Stimulated activated effector memory CD8-positive, alpha-beta T cell treated with anti-CD3 and anti-CD28 coated beads, Interleukin-12 subunit alpha, Interleukin-12 subunit beta, amount 100 ng/mL, for 72 hours (primary cell): ENCODE results near the gene FGL2.
"Not testable (repeated sequence)": the region's sequence is repeated elsewhere in the genome, so short reads cannot be mapped to it uniquely, and the experiment has no call there.

Experiments used
- ATAC-seq: fragments of 150-1000 bp; cut with Tn5 transposase; 2 replicates; pipeline ENCODE4 v1.10.0; 2021
- DNase-seq, 2 donors: peaks; one replicate each; pipeline ENCODE4 v3.0.0; 2021 to 2022; ENCODE audit warnings: low spot score in 2 of 2
- H3K27ac Mint-ChIP-seq: one replicate; pipeline ENCODE4 v1.8.0; 2022; ENCODE audit warnings: mild to moderate bottlenecking, mixed read lengths
- H3K36me3 Mint-ChIP-seq: one replicate; pipeline ENCODE4 v1.8.0; 2022; ENCODE audit warnings: mild to moderate bottlenecking, mixed read lengths
- H3K4me1 Mint-ChIP-seq: one replicate; pipeline ENCODE4 v1.8.0; 2022; ENCODE audit warnings: mixed read lengths
- H3K4me3 Mint-ChIP-seq: one replicate; pipeline ENCODE4 v1.8.0; 2022; ENCODE audit warnings: mild to moderate bottlenecking, mixed read lengths
- H3K9me3 Mint-ChIP-seq: one replicate; pipeline ENCODE4 v1.8.0; 2022; ENCODE audit warnings: mixed read lengths

Gene FGL2

GRCh38 chr7:77223261-77223660 lies 23.6 kb upstream of the FGL2 start:
- ATAC-seq (no peak), DNase-seq (no peak)
- H3K36me3 Mint-ChIP-seq = no peaks in the 10 kb centered on the region
- H3K4me3 Mint-ChIP-seq = no peak overlapping the region
- no peaks in the 10 kb centered on the region for H3K4me1 Mint-ChIP-seq
- H3K9me3 Mint-ChIP-seq = peaks cover 5% of the 10 kb centered on the region
- H3K27ac Mint-ChIP-seq = no peak overlapping the region

DNA sequence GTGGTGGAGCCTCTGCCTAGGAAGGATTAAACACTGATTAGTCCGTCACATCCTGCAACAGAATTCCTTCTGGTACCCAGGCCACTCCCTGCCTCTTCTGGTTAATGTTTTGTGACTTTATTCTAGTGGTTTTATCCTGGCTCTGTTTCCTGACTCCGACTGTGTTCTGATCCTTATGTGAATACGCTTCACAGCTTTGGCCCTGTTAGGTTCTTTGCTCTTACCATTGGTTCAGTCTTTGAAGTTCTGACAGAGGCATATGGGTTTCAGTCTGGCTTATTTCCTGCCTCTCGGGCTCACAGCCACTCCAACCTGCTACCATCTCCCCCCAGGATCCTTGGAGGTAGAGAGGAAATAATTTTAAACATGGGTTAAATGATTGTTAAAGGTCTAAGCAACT lies 23.2 kb upstream of the FGL2 start:
- Mint-ChIP-seq H3K27ac (no peak overlapping the region), H3K36me3 (no peaks in the 10 kb centered on the region), H3K4me3 (no peak overlapping the region), H3K4me1 (no peaks in the 10 kb centered on the region), H3K9me3 (peaks cover 4% of the 10 kb centered on the region)
- ATAC-seq (no peak), DNase-seq (no peak)

- H3K4me1 Mint-ChIP-seq = no peaks in the 10 kb centered on the region
- ATAC-seq = no peak
- no peak overlapping the region for H3K4me3 Mint-ChIP-seq
- no peaks in the 10 kb centered on the region for H3K36me3 Mint-ChIP-seq
- no peak for DNase-seq
- peaks cover 4% of the 10 kb centered on the region for H3K9me3 Mint-ChIP-seq
- no peak overlapping the region for H3K27ac Mint-ChIP-seq
Measured at GRCh38 chr7:77222065-77222464, 22.4 kb upstream of the FGL2 start.

DNA sequence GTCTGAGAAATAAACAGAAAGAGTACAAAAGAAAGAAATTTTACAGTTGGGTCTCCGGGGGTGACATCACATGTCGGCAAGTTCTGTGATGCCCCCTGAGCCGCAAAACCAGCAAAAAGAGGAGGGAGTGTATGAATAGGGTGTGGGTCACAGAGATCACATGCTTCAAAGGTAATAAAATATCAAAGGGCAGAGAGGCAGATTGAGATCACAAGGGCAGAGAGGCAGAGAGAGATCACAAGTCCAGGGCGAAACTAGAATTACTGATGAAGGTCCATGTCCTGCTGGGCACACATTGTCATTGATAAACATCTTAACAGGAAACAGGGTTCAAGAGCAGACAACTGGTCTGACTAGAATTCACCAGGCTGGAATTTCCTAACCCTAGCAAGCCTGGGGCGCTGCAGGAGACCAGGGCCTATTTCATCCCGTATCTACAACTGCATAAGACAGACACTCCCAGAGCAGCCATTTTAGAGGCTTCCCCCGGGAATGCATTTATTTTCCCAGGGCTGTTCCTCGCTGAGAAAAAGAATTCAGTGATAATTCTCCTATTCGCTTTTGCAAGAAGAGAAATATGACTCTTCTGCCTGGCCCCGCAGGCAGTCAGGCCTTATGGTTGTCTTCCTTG lies 20.2 kb upstream of the FGL2 start:
- H3K4me1 Mint-ChIP-seq, H3K36me3 Mint-ChIP-seq, H3K27ac Mint-ChIP-seq, DNase-seq, H3K4me3 Mint-ChIP-seq, ATAC-seq, H3K9me3 Mint-ChIP-seq: not testable (repeated sequence)

GRCh38 chr7:77217474-77218185 lies 18.0 kb upstream of the FGL2 start:
- Mint-ChIP-seq H3K36me3 (no peaks in the 10 kb centered on the region), H3K27ac (no peak overlapping the region), H3K4me3 (no peak overlapping the region), H3K9me3 (peaks cover 4% of the 10 kb centered on the region), H3K4me1 (no peaks in the 10 kb centered on the region)
- DNase-seq (no peak), ATAC-seq (no peak)

- ATAC-seq (no peak), DNase-seq (no peak)
- Mint-ChIP-seq H3K36me3 (no peaks in the 10 kb centered on the region), H3K4me3 (no peak overlapping the region), H3K27ac (no peak overlapping the region), H3K9me3 (peaks cover 4% of the 10 kb centered on the region), H3K4me1 (no peaks in the 10 kb centered on the region)
Measured at GRCh38 chr7:77216181-77216845, 16.7 kb upstream of the FGL2 start.

DNA sequence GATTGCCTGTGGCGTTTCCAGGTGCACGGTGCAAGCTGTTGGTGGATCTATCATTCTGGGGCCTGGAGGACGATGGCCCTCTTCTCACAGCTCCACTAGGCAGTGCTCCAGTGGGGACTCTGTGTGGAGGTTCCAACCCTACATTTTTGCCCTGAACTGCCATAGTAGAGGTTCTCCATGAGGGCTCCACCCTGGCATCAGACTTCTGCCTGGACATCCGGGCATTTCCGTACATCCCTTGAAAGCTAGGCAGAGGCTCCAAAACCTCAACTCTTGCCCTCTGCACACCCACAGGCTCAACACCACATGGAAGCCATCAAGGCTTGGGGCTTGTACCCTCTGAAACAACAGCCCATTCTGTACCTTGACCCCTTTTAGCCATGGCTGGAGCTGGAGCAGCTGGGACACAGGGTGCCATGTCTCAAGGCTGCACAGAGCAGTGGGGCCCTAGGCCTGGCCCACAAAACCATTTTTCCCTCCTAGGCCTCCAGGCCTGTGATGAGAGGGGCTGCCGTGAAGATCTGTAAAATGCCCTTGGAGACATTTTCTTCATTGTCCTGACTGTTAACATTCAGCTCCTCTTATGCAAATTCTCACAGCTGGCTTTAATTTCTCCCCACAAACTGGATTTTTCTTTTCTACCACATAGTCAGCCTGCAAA lies 10.0 kb upstream of the FGL2 start:
- ATAC-seq = no peak
- no peaks in the 10 kb centered on the region for H3K36me3 Mint-ChIP-seq
- DNase-seq = no peak
- H3K27ac Mint-ChIP-seq = no peak overlapping the region
- H3K4me3 Mint-ChIP-seq = no peak overlapping the region
- H3K4me1 Mint-ChIP-seq = no peaks in the 10 kb centered on the region
- peaks cover 13% of the 10 kb centered on the region for H3K9me3 Mint-ChIP-seq

DNA sequence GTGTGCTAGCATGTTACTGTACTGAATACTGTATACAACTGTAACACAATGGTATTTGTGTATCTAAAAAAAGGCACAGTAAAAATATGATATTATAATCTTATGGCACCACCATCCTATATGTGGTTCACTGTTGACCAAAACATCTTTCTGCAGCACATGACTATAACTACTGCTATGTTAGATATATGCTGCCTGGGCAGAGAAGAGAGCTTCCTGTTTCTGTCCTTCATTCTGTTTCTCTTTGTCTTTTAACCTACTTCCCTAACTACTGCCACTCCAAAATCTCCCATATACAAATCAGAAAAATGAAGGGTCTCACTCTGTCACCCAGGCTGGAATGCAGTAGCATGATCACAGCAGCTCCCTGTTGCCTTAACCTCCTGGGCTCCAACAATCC lies 8.8 kb upstream of the FGL2 start:
- DNase-seq (no peak), ATAC-seq (no peak)
- no peaks in the 10 kb centered on the region for H3K36me3 Mint-ChIP-seq

DNA sequence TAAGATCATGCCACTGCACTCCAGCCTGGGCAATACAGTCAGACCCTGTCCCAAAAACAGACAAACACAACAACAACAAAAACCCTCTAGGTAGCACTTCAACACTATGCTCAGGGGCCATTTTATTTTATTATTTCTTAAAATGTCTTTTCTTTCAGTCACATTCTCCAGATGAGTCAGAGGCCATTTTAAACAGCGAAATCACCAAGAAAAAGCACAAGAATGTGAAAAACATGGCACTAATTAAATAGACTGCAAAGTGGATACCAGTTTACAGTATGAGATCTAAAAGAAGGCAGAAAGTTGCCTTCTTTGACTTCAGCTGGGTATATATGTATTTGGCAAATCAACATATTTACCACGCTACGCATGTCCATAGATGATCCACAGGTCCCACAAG lies 6.1 kb upstream of the FGL2 start:
- H3K27ac Mint-ChIP-seq = no peak overlapping the region
- H3K4me3 Mint-ChIP-seq = no peak overlapping the region
- DNase-seq = no peak
- ATAC-seq = no peak
- no peaks in the 10 kb centered on the region for H3K36me3 Mint-ChIP-seq
- peaks cover 13% of the 10 kb centered on the region for H3K4me1 Mint-ChIP-seq
- H3K9me3 Mint-ChIP-seq = peaks cover 11% of the 10 kb centered on the region

More for the DNA sequence above, 8.8 kb upstream of the FGL2 start:
- H3K27ac Mint-ChIP-seq = no peak overlapping the region
- H3K4me1 Mint-ChIP-seq = no peaks in the 10 kb centered on the region
- H3K4me3 Mint-ChIP-seq = no peak overlapping the region
- H3K9me3 Mint-ChIP-seq = peaks cover 13% of the 10 kb centered on the region

- peak; percentile 92 for ATAC-seq
- no peak overlapping the region for H3K4me3 Mint-ChIP-seq
- H3K4me1 Mint-ChIP-seq = peaks cover 36% of the 10 kb centered on the region
- H3K9me3 Mint-ChIP-seq = no peaks in the 10 kb centered on the region
- peak in 1 of 2 donors; percentile 5 for DNase-seq
- no peaks in the 10 kb centered on the region for H3K36me3 Mint-ChIP-seq
- no peak overlapping the region for H3K27ac Mint-ChIP-seq
Measured at GRCh38 chr7:77202481-77202976, 2.9 kb upstream of the FGL2 start.

DNA sequence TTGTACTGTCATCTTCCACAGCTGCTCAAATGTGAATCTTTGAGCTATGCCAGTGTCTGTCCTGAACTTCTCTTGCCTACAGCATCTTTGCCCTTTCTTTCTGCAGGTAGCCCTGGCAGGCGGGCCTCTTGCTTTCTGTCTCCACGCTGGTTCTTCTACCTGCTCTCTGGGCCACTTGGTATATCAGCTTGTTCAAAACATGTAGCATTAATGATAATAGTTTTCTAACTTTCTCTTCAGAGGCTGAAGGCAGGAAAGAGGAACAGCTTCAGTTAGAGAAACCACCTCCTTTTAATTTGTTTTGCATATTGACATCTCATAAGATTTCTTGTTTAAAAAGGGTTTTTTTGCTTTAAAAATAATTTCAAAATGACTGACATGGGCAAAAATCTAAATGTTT lies 923 bp upstream of the FGL2 start:
- Mint-ChIP-seq H3K36me3 (no peaks in the 10 kb centered on the region), H3K4me3 (peak overlapping the region; percentile 78), H3K4me1 (peaks cover 36% of the 10 kb centered on the region), H3K27ac (peak overlapping the region; percentile 49), H3K9me3 (no peaks in the 10 kb centered on the region)
- ATAC-seq (no peak), DNase-seq (no peak)

DNA sequence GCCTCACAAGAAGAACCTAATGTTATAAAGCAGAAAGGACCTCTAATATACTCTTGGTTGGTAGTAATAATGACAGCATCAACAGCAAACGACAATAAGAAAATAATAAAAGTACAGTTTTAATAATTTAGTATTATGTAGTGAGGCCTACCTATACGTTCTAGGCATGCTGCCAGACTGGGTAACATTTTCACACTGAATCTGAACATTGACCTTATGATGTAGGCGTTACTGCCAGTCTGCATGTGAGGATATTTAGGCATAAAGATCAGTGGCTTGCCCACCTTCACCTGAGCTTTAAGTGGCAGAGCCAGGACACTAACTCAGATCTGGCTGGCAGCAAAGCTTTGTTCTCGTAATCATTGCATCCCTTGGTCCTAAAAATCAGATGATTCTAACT lies 2.5 kb downstream of the FGL2 start:
- no peaks in the 10 kb centered on the region for H3K9me3 Mint-ChIP-seq
- peaks cover 33% of the 10 kb centered on the region for H3K4me1 Mint-ChIP-seq
- no peak overlapping the region for H3K27ac Mint-ChIP-seq
- H3K36me3 Mint-ChIP-seq = no peaks in the 10 kb centered on the region
- no peak for DNase-seq
- ATAC-seq = no peak
- H3K4me3 Mint-ChIP-seq = no peak overlapping the region

- Mint-ChIP-seq H3K4me1 (peaks cover 6% of the 10 kb centered on the region), H3K36me3 (no peaks in the 10 kb centered on the region), H3K27ac (no peak overlapping the region), H3K9me3 (no peaks in the 10 kb centered on the region), H3K4me3 (no peak overlapping the region)
- ATAC-seq (no peak), DNase-seq (no peak)
Measured at GRCh38 chr7:77188731-77189437, 10.7 kb downstream of the FGL2 start.

- Mint-ChIP-seq H3K9me3 (no peaks in the 10 kb centered on the region), H3K27ac (no peak overlapping the region), H3K36me3 (no peaks in the 10 kb centered on the region), H3K4me3 (no peak overlapping the region), H3K4me1 (no peaks in the 10 kb centered on the region)
- ATAC-seq (no peak), DNase-seq (no peak)
Measured at GRCh38 chr7:77185866-77186265, 13.8 kb downstream of the FGL2 start.

DNA sequence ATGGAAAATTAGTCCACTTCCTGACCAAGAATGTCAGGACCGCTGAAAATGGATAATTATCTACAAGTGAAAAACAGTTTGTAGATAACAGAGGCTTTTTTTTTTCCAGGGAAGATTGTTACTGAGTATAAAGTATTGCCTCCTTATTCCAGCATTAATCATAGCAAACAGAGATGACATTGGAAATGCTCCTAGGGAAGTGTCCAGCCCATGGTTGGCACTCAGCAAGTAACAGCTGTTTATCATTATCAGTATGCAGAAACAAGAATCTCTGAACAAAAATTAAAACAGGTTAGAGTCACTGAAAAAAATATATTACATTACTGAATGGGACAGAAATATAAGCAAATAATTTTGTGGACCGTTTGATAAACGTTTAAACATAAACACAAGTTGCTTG lies 14.6 kb downstream of the FGL2 start:
- ATAC-seq = no peak
- H3K27ac Mint-ChIP-seq = no peak overlapping the region
- no peaks in the 10 kb centered on the region for H3K4me1 Mint-ChIP-seq

More for the DNA sequence above, 14.6 kb downstream of the FGL2 start:
- Mint-ChIP-seq H3K4me3 (no peak overlapping the region), H3K9me3 (no peaks in the 10 kb centered on the region), H3K36me3 (no peaks in the 10 kb centered on the region)
- DNase-seq = no peak
